Fibroblast of lung (primary cell): ENCODE measurements around the gene PRSS33.

Experiments
- EZH2 ChIP-seq: IDR thresholded peaks from 2 replicates; pipeline ENCODE4 v1.5.1; 2012; ENCODE audit warnings: low read length, control low read depth, mild to moderate bottlenecking; ENCODE audit errors: missing control alignments
- TF ChIP-seq, protein P1 (sequence below), 2 donors: IDR thresholded peaks in 1 of 2; conservative IDR thresholded peaks in 1 of 2; 1 replicate in 1 of 2; 2 replicates in 1 of 2; pipeline ENCODE4 v1.5.1; 2011 to 2012; ENCODE audit warnings: low read length in 2 of 2, control low read depth in 1 of 2, inconsistent platforms in 1 of 2, low read depth in 1 of 2, mild to moderate bottlenecking in 1 of 2

DNA sequence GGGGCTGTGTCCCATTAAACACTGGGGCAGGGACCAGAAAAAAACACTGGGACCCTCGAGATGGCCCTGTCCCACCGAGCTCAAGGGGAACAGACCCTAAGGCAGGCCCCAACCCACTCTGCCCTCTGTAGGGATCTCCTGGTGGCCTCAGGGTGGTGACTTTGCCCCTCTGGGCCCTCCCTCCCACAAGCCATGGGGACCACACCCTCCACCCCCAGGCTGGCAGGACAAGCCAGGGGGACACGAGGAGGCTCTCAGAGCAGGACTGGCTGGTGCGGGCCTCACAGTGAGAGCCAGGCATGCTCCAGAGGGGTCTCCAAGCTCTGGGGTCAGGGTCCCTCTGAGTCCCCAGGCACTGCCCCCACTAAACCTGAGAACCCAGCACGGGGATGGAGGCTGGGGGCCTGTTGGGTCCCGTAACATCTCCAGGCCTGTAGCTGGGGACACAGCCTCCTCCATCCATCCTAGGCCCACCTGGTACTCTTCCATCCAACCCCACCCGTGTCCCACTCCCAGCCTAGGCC lies 49.4 kb downstream of the PRSS33 start:
- TF ChIP-seq, protein P1, sequence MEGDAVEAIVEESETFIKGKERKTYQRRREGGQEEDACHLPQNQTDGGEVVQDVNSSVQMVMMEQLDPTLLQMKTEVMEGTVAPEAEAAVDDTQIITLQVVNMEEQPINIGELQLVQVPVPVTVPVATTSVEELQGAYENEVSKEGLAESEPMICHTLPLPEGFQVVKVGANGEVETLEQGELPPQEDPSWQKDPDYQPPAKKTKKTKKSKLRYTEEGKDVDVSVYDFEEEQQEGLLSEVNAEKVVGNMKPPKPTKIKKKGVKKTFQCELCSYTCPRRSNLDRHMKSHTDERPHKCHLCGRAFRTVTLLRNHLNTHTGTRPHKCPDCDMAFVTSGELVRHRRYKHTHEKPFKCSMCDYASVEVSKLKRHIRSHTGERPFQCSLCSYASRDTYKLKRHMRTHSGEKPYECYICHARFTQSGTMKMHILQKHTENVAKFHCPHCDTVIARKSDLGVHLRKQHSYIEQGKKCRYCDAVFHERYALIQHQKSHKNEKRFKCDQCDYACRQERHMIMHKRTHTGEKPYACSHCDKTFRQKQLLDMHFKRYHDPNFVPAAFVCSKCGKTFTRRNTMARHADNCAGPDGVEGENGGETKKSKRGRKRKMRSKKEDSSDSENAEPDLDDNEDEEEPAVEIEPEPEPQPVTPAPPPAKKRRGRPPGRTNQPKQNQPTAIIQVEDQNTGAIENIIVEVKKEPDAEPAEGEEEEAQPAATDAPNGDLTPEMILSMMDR (conservative IDR thresholded peaks at IDR 0.05 in 1 of 2, IDR thresholded peaks at IDR 0.05 in 1 of 2; ENCODE audit: low read depth in 1 of 2, low read length in 2 of 2): no peak
- no peak for TF ChIP-seq EZH2
